ENCODE measurements around the gene KIF1C.

KIF1C gene

GRCh38 chr17:4997302-4998026, at the start of gene KIF1C, which contains the start of gene INCA1:
Gene KIF1C (plus strand): TSS chr17:4997950. CDS start chr17:5000247, 2,297 bp downstream.
Gene INCA1 (minus strand): TSS chr17:4997522. CDS start chr17:4994437, 3,085 bp downstream.
- DNase-seq: peak; percentile 84

- DNase-seq: peak; percentile 96
Observed at GRCh38 chr17:4948166-4948930, 49.4 kb upstream of the KIF1C start, which contains the start of gene PFN1. Gene PFN1 (minus strand): TSS chr17:4948530. CDS start chr17:4948394, 136 bp downstream.

- DNase-seq: peak; percentile 93
Observed at GRCh38 chr17:4948931-4949320, 48.8 kb upstream of the KIF1C start.

GRCh38 chr17:4949321-4950074, 48.3 kb upstream of the KIF1C start:
- DNase-seq: peak; percentile 72

- no peak for DNase-seq
Observed at GRCh38 chr17:4950075-4950745, 47.5 kb upstream of the KIF1C start.

GRCh38 chr17:4950746-4951204, 47.0 kb upstream of the KIF1C start, which contains the start of gene ENO3:
Gene ENO3 (plus strand): TSS chr17:4951119. CDS start chr17:4951830, 711 bp downstream.
- DNase-seq: no peak

GRCh38 chr17:4951486-4951885, 46.3 kb upstream of the KIF1C start:
- no peak for DNase-seq

GRCh38 chr17:4953451-4953961, 44.2 kb upstream of the KIF1C start:
- peak; percentile 46 for DNase-seq

- no peak for DNase-seq
Observed at GRCh38 chr17:4955091-4955490, 42.7 kb upstream of the KIF1C start.

- DNase-seq: no peak
Observed at GRCh38 chr17:4956493-4957061, 41.2 kb upstream of the KIF1C start.

GRCh38 chr17:4958102-4958501, 39.6 kb upstream of the KIF1C start:
- DNase-seq: no peak

GRCh38 chr17:4959261-4959965, 38.3 kb upstream of the KIF1C start:
- DNase-seq: no peak

GRCh38 chr17:4960279-4960922, 37.3 kb upstream of the KIF1C start:
- DNase-seq: no peak

- DNase-seq: no peak
Observed at GRCh38 chr17:4965311-4965986, 32.3 kb upstream of the KIF1C start.

- DNase-seq: peak; percentile 100
Observed at GRCh38 chr17:4966844-4967538, 30.8 kb upstream of the KIF1C start.

- peak; percentile 98 for DNase-seq
Observed at GRCh38 chr17:4967539-4968485, 29.9 kb upstream of the KIF1C start, which contains the start of gene SPAG7. Gene SPAG7 (minus strand): TSS chr17:4967817. CDS start chr17:4967804, 13 bp downstream.

- DNase-seq: no peak
Observed at GRCh38 chr17:4968486-4969046, 29.2 kb upstream of the KIF1C start.
